Measurements from ENCODE around the gene DEPDC5. TPM values are rescaled to one million over a fixed set of nuclear protein-coding genes. Genes with fewer than 3 reads are reported as not detected.

Gene DEPDC5
- total RNA-seq, 1 donor from 2014 or later: 32.6 TPM

DNA sequence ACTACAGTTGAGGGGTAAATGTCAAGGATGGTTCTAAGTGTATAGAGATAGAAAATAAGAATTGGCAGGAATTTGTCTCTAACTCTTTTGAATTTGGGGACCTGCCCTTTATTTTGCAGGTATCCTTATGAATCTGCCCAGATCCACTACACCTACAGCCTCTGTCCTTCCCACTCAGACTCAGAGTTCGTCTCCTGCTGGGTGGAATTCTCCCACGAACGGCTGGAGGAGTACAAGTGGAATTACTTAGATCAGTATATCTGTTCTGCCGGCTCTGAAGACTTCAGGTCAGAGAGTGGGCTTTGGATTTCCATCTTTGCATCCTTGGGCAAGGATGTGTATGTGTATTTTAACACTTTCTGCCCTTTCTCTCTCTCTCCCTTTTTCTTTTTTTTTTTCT is 89.7 kb downstream of the DEPDC5 start:
- DNase-seq (ENCODE audit: low spot score): no peak
- H3K4me3 Mint-ChIP-seq (ENCODE audit: unreplicated experiment): no peak overlapping the region
- H3K27me3 Mint-ChIP-seq (ENCODE audit: unreplicated experiment): no peaks in the 10 kb centered on the region
- no peaks in the 10 kb centered on the region for H3K4me1 Mint-ChIP-seq (ENCODE audit: unreplicated experiment)
- no peaks in the 10 kb centered on the region for H3K9me3 Mint-ChIP-seq (ENCODE audit: unreplicated experiment)
- H3K36me3 Mint-ChIP-seq (ENCODE audit: low read depth, unreplicated experiment): peaks cover 53% of the 10 kb centered on the region
- peak overlapping the region; percentile 30 for H3K27ac Mint-ChIP-seq (ENCODE audit: unreplicated experiment)
- TF ChIP-seq CTCF (IDR thresholded peaks at IDR 0.05; ENCODE audit: unreplicated experiment): no peak

DNA sequence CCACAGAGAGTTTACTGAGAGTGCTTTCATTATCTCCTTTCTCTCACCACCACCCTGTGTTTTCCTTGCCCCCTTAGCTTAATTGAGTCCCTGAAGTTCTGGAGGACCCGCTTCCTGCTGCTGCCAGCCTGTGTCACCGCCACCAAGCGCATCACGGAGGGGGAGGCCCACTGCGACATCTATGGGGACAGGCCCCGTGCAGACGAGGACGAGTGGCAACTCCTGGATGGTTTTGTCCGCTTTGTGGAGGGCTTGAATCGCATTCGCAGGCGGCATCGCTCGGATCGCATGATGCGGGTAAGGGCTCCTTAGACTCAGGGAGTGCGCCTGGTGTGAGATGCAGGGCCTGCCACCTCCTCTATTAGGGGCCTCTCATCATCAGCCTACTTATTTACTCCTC is 91.1 kb downstream of the DEPDC5 start:
- no peak overlapping the region for H3K27ac Mint-ChIP-seq (ENCODE audit: unreplicated experiment)
- H3K27me3 Mint-ChIP-seq (ENCODE audit: unreplicated experiment): no peaks in the 10 kb centered on the region
- no peak overlapping the region for H3K4me3 Mint-ChIP-seq (ENCODE audit: unreplicated experiment)
- H3K9me3 Mint-ChIP-seq (ENCODE audit: unreplicated experiment): no peaks in the 10 kb centered on the region
- TF ChIP-seq CTCF (IDR thresholded peaks at IDR 0.05; ENCODE audit: unreplicated experiment): no peak
- peaks cover 5% of the 10 kb centered on the region for H3K4me1 Mint-ChIP-seq (ENCODE audit: unreplicated experiment)
- DNase-seq (ENCODE audit: low spot score): no peak
- H3K36me3 Mint-ChIP-seq (ENCODE audit: low read depth, unreplicated experiment): peaks cover 55% of the 10 kb centered on the region

DNA sequence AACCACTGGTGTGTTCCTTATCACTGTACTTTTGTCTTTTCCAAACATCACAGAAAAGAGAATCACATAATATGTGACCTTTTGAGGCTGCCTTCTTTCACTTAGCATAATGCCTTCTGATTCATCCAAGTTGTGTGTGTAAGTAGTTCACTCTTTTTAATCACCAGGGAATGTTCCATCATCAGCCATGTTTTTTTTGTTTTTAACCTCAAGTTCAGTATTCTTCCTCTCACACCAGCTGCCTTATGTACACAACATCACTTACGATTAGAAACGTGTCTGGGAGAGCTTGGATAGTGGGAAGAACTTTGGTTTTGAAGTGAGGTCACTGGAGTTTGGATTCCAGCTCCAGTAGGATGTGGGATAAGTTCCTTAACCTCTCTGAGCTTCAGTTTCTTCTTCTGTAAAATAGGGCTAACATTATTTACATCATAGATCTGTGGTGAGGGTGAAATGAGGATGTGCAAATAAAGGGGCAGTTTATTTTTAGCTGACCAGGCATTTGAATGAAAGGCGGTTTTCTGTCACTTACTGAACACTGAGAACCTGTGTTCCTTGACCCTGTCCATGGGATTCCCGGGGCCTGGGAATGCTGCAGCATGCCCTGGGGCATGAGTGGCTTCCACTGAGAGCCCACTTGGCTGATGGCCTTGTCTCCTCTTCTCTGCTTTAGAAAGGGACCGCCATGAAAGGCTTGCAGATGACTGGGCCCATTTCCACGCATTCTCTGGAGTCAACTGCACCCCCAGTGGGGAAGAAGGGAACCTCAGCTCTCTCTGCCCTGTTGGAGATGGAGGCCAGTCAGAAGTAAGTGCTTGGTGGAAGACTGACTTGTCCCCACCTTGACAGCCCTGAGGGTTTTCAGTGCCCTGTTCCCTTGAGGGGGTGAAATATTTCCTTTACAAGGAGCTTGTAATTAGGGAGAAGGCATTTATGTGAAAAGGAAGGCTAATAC is 92.6 kb downstream of the DEPDC5 start:
- Mint-ChIP-seq H3K27me3 (ENCODE audit: unreplicated experiment) (no peaks in the 10 kb centered on the region), H3K4me3 (ENCODE audit: unreplicated experiment) (peak overlapping the region; percentile 73), H3K9me3 (ENCODE audit: unreplicated experiment) (no peaks in the 10 kb centered on the region), H3K27ac (ENCODE audit: unreplicated experiment) (no peak overlapping the region), H3K4me1 (ENCODE audit: unreplicated experiment) (peaks cover 5% of the 10 kb centered on the region), H3K36me3 (ENCODE audit: low read depth, unreplicated experiment) (peaks cover 46% of the 10 kb centered on the region)
- peak; percentile 16 for TF ChIP-seq CTCF (IDR thresholded peaks at IDR 0.05; ENCODE audit: unreplicated experiment)
- no peak for DNase-seq (ENCODE audit: low spot score)

DNA sequence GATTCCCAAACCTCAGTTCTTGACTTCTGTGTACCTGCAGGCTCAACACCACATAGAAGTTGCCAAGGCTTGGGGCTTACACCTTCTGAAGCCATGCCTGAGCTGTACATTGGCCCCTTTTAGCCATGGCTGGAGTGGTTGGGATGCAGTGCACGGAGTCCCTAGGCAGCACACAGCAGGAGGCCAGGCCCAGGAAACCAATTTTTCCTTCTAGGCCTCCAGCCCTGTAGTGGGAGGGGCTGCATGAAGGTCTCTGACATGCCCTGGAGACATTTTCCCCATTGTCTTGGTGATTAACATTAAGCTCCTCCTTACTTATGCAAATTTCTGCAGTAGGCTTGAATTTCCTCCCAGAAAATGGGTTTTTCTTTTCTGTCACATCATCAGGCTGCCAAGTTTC is 94.6 kb downstream of the DEPDC5 start:
- H3K27me3 Mint-ChIP-seq (ENCODE audit: unreplicated experiment): no peaks in the 10 kb centered on the region
- H3K9me3 Mint-ChIP-seq (ENCODE audit: unreplicated experiment): no peaks in the 10 kb centered on the region
- no peak for TF ChIP-seq CTCF (IDR thresholded peaks at IDR 0.05; ENCODE audit: unreplicated experiment)
- peak overlapping the region; percentile 66 for H3K4me3 Mint-ChIP-seq (ENCODE audit: unreplicated experiment)
- peaks cover 49% of the 10 kb centered on the region for H3K36me3 Mint-ChIP-seq (ENCODE audit: low read depth, unreplicated experiment)
- H3K27ac Mint-ChIP-seq (ENCODE audit: unreplicated experiment): no peak overlapping the region
- peaks cover 9% of the 10 kb centered on the region for H3K4me1 Mint-ChIP-seq (ENCODE audit: unreplicated experiment)
- DNase-seq (ENCODE audit: low spot score): no peak

- no peaks in the 10 kb centered on the region for H3K9me3 Mint-ChIP-seq (ENCODE audit: unreplicated experiment)
- no peak for DNase-seq (ENCODE audit: low spot score)
- TF ChIP-seq CTCF (IDR thresholded peaks at IDR 0.05; ENCODE audit: unreplicated experiment): no peak
- peaks cover 9% of the 10 kb centered on the region for H3K4me1 Mint-ChIP-seq (ENCODE audit: unreplicated experiment)
- H3K36me3 Mint-ChIP-seq (ENCODE audit: low read depth, unreplicated experiment): peaks cover 57% of the 10 kb centered on the region
- no peak overlapping the region for H3K4me3 Mint-ChIP-seq (ENCODE audit: unreplicated experiment)
- no peak overlapping the region for H3K27ac Mint-ChIP-seq (ENCODE audit: unreplicated experiment)
- no peaks in the 10 kb centered on the region for H3K27me3 Mint-ChIP-seq (ENCODE audit: unreplicated experiment)
Observed at GRCh38 chr22:31850135-31850534, 96.3 kb downstream of the DEPDC5 start.
